Measurements from ENCODE around the gene HRNR.
"Not testable (repeated sequence)": the region's sequence is repeated elsewhere in the genome, so short reads cannot be mapped to it uniquely, and the experiment has no call there.

Gene HRNR

GRCh38 chr1:152237093-152237492 lies 13.1 kb upstream of the HRNR start:
- peaks cover 30% of the 10 kb centered on the region for H3K9me3 Mint-ChIP-seq
- no peak overlapping the region for H3K4me3 Mint-ChIP-seq
- H3K4me1 Mint-ChIP-seq = no peaks in the 10 kb centered on the region
- H3K27ac Mint-ChIP-seq = no peak overlapping the region
- no peak for TF ChIP-seq CTCF (IDR thresholded peaks at IDR 0.05; ENCODE audit: unreplicated experiment in 3 of 3)
- H3K27me3 Mint-ChIP-seq (ENCODE audit: low read depth) = no peaks in the 10 kb centered on the region
- H3K36me3 Mint-ChIP-seq (ENCODE audit: low read depth) = no peaks in the 10 kb centered on the region

GRCh38 chr1:152228831-152229230 lies 4.8 kb upstream of the HRNR start:
- H3K4me3 Mint-ChIP-seq = no peak overlapping the region
- no peaks in the 10 kb centered on the region for H3K36me3 Mint-ChIP-seq (ENCODE audit: low read depth)
- no peak for TF ChIP-seq CTCF (IDR thresholded peaks at IDR 0.05; ENCODE audit: unreplicated experiment in 3 of 3)
- H3K27ac Mint-ChIP-seq = no peak overlapping the region
- H3K9me3 Mint-ChIP-seq = peaks cover 11% of the 10 kb centered on the region
- no peaks in the 10 kb centered on the region for H3K27me3 Mint-ChIP-seq (ENCODE audit: low read depth)
- no peaks in the 10 kb centered on the region for H3K4me1 Mint-ChIP-seq

GRCh38 chr1:152227310-152227928 lies 3.4 kb upstream of the HRNR start:
- no peaks in the 10 kb centered on the region for H3K36me3 Mint-ChIP-seq (ENCODE audit: low read depth)
- H3K27ac Mint-ChIP-seq = no peak overlapping the region
- peaks cover 8% of the 10 kb centered on the region for H3K9me3 Mint-ChIP-seq
- TF ChIP-seq CTCF (IDR thresholded peaks at IDR 0.05; ENCODE audit: unreplicated experiment in 3 of 3) = no peak
- H3K4me1 Mint-ChIP-seq = no peaks in the 10 kb centered on the region
- no peak overlapping the region for H3K4me3 Mint-ChIP-seq
- no peaks in the 10 kb centered on the region for H3K27me3 Mint-ChIP-seq (ENCODE audit: low read depth)

GRCh38 chr1:152225678-152226077 lies 1.7 kb upstream of the HRNR start:
- no peak for TF ChIP-seq CTCF (IDR thresholded peaks at IDR 0.05; ENCODE audit: unreplicated experiment in 3 of 3)
- Mint-ChIP-seq H3K9me3 (peaks cover 19% of the 10 kb centered on the region), H3K4me3 (no peak overlapping the region), H3K27me3 (ENCODE audit: low read depth) (no peaks in the 10 kb centered on the region), H3K27ac (no peak overlapping the region), H3K4me1 (no peaks in the 10 kb centered on the region), H3K36me3 (ENCODE audit: low read depth) (no peaks in the 10 kb centered on the region)

GRCh38 chr1:152220166-152221163 lies 3.5 kb downstream of the HRNR start:
- Mint-ChIP-seq H3K4me1 (no peaks in the 10 kb centered on the region), H3K27ac (no peak overlapping the region), H3K27me3 (ENCODE audit: low read depth) (no peaks in the 10 kb centered on the region), H3K9me3 (peaks cover 43% of the 10 kb centered on the region), H3K4me3 (no peak overlapping the region), H3K36me3 (ENCODE audit: low read depth) (no peaks in the 10 kb centered on the region)
- no peak for TF ChIP-seq CTCF (IDR thresholded peaks at IDR 0.05; ENCODE audit: unreplicated experiment in 3 of 3)

- not testable (repeated sequence) for H3K27ac Mint-ChIP-seq; H3K4me3 Mint-ChIP-seq; H3K27me3 Mint-ChIP-seq (ENCODE audit: low read depth); H3K4me1 Mint-ChIP-seq; H3K36me3 Mint-ChIP-seq (ENCODE audit: low read depth)
- H3K9me3 Mint-ChIP-seq = peaks cover 39% of the 10 kb centered on the region
Observed at GRCh38 chr1:152219438-152219837, 4.6 kb downstream of the HRNR start.
